ENCODE data around the gene CTCF. TPM values are rescaled to one million over a fixed set of nuclear protein-coding genes. Genes with fewer than 3 reads are reported as not detected.

CTCF gene
- total RNA-seq, 1 experiment from 2014 or later, result 33.1 TPM

DNA sequence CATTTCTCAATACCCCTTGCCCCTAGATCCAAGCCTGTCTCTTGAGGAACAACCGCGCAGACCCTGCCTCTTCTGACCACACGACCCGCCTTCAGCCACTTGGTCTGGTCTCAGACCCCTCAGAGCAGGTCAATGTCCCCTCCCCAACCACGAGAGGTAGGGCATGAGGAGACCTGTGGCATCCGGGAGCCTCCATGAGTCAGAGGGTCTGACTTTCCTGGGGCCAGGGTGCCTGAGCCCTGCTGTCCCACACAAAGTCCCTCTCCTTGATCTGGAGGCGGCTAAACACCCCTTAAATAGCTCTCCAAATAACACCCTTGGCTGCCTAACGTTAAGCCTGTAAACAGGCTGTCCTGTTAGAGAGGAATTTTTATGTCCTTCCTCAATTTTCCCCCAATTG is 87.7 kb downstream of the CTCF start:
- H3K4me3 ChIP-seq (ENCODE audit: low read depth in 2 of 2, low read length in 2 of 2), result no peak overlapping the region
- TF ChIP-seq, protein P1, sequence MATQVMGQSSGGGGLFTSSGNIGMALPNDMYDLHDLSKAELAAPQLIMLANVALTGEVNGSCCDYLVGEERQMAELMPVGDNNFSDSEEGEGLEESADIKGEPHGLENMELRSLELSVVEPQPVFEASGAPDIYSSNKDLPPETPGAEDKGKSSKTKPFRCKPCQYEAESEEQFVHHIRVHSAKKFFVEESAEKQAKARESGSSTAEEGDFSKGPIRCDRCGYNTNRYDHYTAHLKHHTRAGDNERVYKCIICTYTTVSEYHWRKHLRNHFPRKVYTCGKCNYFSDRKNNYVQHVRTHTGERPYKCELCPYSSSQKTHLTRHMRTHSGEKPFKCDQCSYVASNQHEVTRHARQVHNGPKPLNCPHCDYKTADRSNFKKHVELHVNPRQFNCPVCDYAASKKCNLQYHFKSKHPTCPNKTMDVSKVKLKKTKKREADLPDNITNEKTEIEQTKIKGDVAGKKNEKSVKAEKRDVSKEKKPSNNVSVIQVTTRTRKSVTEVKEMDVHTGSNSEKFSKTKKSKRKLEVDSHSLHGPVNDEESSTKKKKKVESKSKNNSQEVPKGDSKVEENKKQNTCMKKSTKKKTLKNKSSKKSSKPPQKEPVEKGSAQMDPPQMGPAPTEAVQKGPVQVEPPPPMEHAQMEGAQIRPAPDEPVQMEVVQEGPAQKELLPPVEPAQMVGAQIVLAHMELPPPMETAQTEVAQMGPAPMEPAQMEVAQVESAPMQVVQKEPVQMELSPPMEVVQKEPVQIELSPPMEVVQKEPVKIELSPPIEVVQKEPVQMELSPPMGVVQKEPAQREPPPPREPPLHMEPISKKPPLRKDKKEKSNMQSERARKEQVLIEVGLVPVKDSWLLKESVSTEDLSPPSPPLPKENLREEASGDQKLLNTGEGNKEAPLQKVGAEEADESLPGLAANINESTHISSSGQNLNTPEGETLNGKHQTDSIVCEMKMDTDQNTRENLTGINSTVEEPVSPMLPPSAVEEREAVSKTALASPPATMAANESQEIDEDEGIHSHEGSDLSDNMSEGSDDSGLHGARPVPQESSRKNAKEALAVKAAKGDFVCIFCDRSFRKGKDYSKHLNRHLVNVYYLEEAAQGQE (IDR thresholded peaks at IDR 0.05; ENCODE audit: insufficient read depth in 1 of 2, low read depth in 2 of 2, low read length in 1 of 2), result no peak
- TF ChIP-seq POLR2AphosphoS5 (IDR thresholded peaks at IDR 0.05; ENCODE audit: low read depth, low read length) (no peak), SIN3A (IDR thresholded peaks at IDR 0.05; ENCODE audit: borderline replicate concordance, insufficient read depth, low read depth, low read length) (no peak), TCF7L2 (IDR thresholded peaks at IDR 0.05; ENCODE audit: low read depth, low read length) (no peak)
- TF ChIP-seq, protein P2, sequence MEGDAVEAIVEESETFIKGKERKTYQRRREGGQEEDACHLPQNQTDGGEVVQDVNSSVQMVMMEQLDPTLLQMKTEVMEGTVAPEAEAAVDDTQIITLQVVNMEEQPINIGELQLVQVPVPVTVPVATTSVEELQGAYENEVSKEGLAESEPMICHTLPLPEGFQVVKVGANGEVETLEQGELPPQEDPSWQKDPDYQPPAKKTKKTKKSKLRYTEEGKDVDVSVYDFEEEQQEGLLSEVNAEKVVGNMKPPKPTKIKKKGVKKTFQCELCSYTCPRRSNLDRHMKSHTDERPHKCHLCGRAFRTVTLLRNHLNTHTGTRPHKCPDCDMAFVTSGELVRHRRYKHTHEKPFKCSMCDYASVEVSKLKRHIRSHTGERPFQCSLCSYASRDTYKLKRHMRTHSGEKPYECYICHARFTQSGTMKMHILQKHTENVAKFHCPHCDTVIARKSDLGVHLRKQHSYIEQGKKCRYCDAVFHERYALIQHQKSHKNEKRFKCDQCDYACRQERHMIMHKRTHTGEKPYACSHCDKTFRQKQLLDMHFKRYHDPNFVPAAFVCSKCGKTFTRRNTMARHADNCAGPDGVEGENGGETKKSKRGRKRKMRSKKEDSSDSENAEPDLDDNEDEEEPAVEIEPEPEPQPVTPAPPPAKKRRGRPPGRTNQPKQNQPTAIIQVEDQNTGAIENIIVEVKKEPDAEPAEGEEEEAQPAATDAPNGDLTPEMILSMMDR (IDR thresholded peaks at IDR 0.05), result no peak
- ATAC-seq (no peak), DNase-seq (ENCODE audit: low read depth, low spot score) (no peak)
- BruUV-seq (replicated peaks), result no TSS peak
- H3K36me3 ChIP-seq (ENCODE audit: control insufficient read depth, insufficient read depth, low read length), result no peaks in the 10 kb centered on the region
- no peaks in the 10 kb centered on the region for H3K9me3 ChIP-seq (ENCODE audit: control insufficient read depth, insufficient read depth, low read depth, low read length)
- POLR2A ChIA-PET, result no interaction called here
- CTCF ChIA-PET, result no interaction called here
- no peaks in the 10 kb centered on the region for H3K4me1 ChIP-seq (ENCODE audit: control insufficient read depth, insufficient read depth, low read length)
- in situ Hi-C loops (cut with HindIII; ENCODE audit: low pct_unique_long_range_greater_than_20kb, low sequenced_read_pairs) (no loop called here), intact Hi-C loops (cut with micrococcal nuclease; ENCODE audit: unreplicated experiment) (no loop called here)
- no peak overlapping the region for H3K27ac ChIP-seq (ENCODE audit: low read length)
- no peaks in the 10 kb centered on the region for H3K27me3 ChIP-seq (ENCODE audit: control insufficient read depth, insufficient read depth, low read length)

DNA sequence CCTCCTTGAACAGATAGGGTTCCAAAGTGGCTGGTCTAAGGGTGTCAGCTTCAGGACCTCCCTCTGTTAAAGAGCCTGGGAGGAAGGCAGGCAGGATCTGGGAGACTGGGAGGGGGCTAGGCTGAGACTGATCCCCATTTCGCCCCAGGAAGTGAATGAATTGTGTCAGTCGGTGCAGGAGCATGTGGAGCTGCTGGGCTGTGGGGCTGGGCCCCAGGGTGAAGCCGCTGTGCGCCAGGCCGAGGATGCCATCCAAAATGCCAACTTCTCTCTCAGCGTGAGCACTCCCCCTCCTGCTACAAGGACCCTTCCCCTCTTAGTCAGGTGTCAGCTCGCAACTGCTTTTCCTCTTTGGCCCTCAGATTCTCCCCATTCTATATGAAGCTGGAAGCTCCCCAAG is 88.7 kb downstream of the CTCF start:
- ATAC-seq, result no peak
- Histone ChIP-seq H3K9me3 (ENCODE audit: control insufficient read depth, insufficient read depth, low read depth, low read length) (no peaks in the 10 kb centered on the region), H3K4me3 (ENCODE audit: low read depth in 2 of 2, low read length in 2 of 2) (no peak overlapping the region), H3K4me1 (ENCODE audit: control insufficient read depth, insufficient read depth, low read length) (no peaks in the 10 kb centered on the region), H3K36me3 (ENCODE audit: control insufficient read depth, insufficient read depth, low read length) (no peaks in the 10 kb centered on the region), H3K27ac (ENCODE audit: low read length) (no peak overlapping the region), H3K27me3 (ENCODE audit: control insufficient read depth, insufficient read depth, low read length) (no peaks in the 10 kb centered on the region)
- in situ Hi-C loops (cut with HindIII; ENCODE audit: low pct_unique_long_range_greater_than_20kb, low sequenced_read_pairs) (no loop called here), intact Hi-C loops (cut with micrococcal nuclease; ENCODE audit: unreplicated experiment) (no loop called here)
- BruUV-seq (replicated peaks), result no TSS peak
- DNase-seq (ENCODE audit: low read depth, low spot score), result no peak
- TF ChIP-seq POLR2AphosphoS5 (IDR thresholded peaks at IDR 0.05; ENCODE audit: low read depth, low read length) (no peak), SIN3A (IDR thresholded peaks at IDR 0.05; ENCODE audit: borderline replicate concordance, insufficient read depth, low read depth, low read length) (no peak), TCF7L2 (IDR thresholded peaks at IDR 0.05; ENCODE audit: low read depth, low read length) (no peak)
- TF ChIP-seq, protein P2 (IDR thresholded peaks at IDR 0.05), result no peak
- TF ChIP-seq, protein P1 (IDR thresholded peaks at IDR 0.05; ENCODE audit: insufficient read depth in 1 of 2, low read depth in 2 of 2, low read length in 1 of 2), result no peak
- CTCF ChIA-PET, result no interaction called here
- POLR2A ChIA-PET, result no interaction called here

All from Panc1 (cell line).